HepG2 (cell line): ENCODE measurements around the gene ELP4. TPM values are rescaled to one million over a fixed set of nuclear protein-coding genes. Genes with fewer than 3 reads are reported as not detected.

Experiments
- ATAC-seq: fragments of 200-7000 bp; cut with Tn5 transposase; 3 replicates; pipeline ENCODE4 v1.9.1; 2020; ENCODE audit warnings: mild to moderate bottlenecking, moderate library complexity
- BruUV-seq: library from RNA; stranded (reverse); fragments of 400-500 nt; replicated peaks from 2 replicates; lab custom pipeline; 2021; lab: Mats Ljungman, UMichigan
- CTCF ChIA-PET: fragments of 300-600 bp; formaldehyde crosslinking; extraction: SDS; loops from one replicate; lab custom pipeline; 2021; ENCODE audit warnings: low total read pairs, inconsistent platforms, low intra/inter-chr PET ratio; lab: Yijun Ruan, JAX
- POLR2A ChIA-PET: fragments of 350-600 bp; sonication (Branson Sonifier 250); formaldehyde crosslinking; loops from one replicate; lab custom pipeline; 2020; ENCODE audit warnings: antibody characterized with exemption, inconsistent platforms; lab: Yijun Ruan, JAX
- DNase-seq: peaks from one replicate; pipeline ENCODE4 v3.0.0-alpha.2; 2015; ENCODE audit warnings: low spot score
- FAIRE-seq: peaks from 3 replicates; lab custom pipeline; 2011; peaks lifted over from hg19 to GRCh38; lab: Jason Lieb, UNC
- H2AFZ ChIP-seq: one replicate; pipeline ENCODE4 v1.6.1; 2011; ENCODE audit warnings: low read length, inconsistent platforms
- H3K27ac ChIP-seq: fragments of 300-600 bp; 3 replicates; pipeline ENCODE4 v1.8.0; 2011; ENCODE audit warnings: mixed run types, mild to moderate bottlenecking, mixed read lengths, low read length, inconsistent platforms; ENCODE audit not compliant: insufficient read depth; ENCODE audit errors: extremely low read length
- H3K27me3 ChIP-seq, 2 experiments: fragments of 200-600 bp in 1 of 2; 2 replicates in 1 of 2; 3 replicates in 1 of 2; pipeline versions ENCODE4 v1.6.0 to v1.8.0; 2011; ENCODE audit warnings: low read length in 2 of 2, mild to moderate bottlenecking in 2 of 2, moderate library complexity in 2 of 2, inconsistent platforms in 1 of 2; ENCODE audit not compliant: insufficient read depth in 2 of 2, control insufficient read depth in 1 of 2
- H3K36me3 ChIP-seq, 2 experiments: fragments of 200-600 bp in 1 of 2; replicated peaks in 1 of 2; 2 replicates in 1 of 2; 3 replicates in 1 of 2; pipeline versions ENCODE4 v1.5.1 to v1.8.0; 2011; ENCODE audit warnings: low read length in 2 of 2, inconsistent platforms in 1 of 2; ENCODE audit not compliant: insufficient read depth in 2 of 2, control insufficient read depth in 1 of 2
- H3K4me1 ChIP-seq: 2 replicates; pipeline ENCODE4 v1.5.1; 2012; ENCODE audit warnings: low read length, inconsistent platforms; ENCODE audit not compliant: insufficient read depth
- H3K4me2 ChIP-seq: 2 replicates; pipeline ENCODE4 v1.6.0; 2011; ENCODE audit warnings: low read depth, low read length, inconsistent platforms
- H3K4me3 ChIP-seq, 3 experiments: fragments of 200-600 bp in 1 of 3; sonication (generic), shearing (Covaris generic) in 1 of 3; replicated peaks in 1 of 3; 2 replicates each; pipeline ENCODE4 v1.5.1; 2011 to 2016; ENCODE audit warnings: low read length in 3 of 3, inconsistent platforms in 2 of 3, low read depth in 2 of 3, mild to moderate bottlenecking in 2 of 3, control low read depth in 1 of 3, mixed read lengths in 1 of 3; ENCODE audit not compliant: insufficient read depth in 1 of 3
- H3K79me2 ChIP-seq: one replicate; pipeline ENCODE4 v1.6.1; 2011; ENCODE audit warnings: low read length, inconsistent platforms; ENCODE audit not compliant: insufficient read depth
- H3K9ac ChIP-seq: 2 replicates; pipeline ENCODE4 v1.6.0; 2011; ENCODE audit warnings: mild to moderate bottlenecking, low read depth, low read length, inconsistent platforms; ENCODE audit not compliant: insufficient read depth
- H3K9me3 ChIP-seq: 2 replicates; pipeline ENCODE4 v1.5.1; 2012; ENCODE audit warnings: mild to moderate bottlenecking, low read length
- H4K20me1 ChIP-seq: 2 replicates; pipeline ENCODE4 v1.6.0; 2011; ENCODE audit warnings: inconsistent platforms, mild to moderate bottlenecking, low read length, moderate library complexity; ENCODE audit not compliant: insufficient read depth
- MEF2D ChIP-seq: sonication (generic); formaldehyde crosslinking; IDR thresholded peaks from 2 replicates; pipeline ENCODE4 v1.5.1; 2020; ENCODE audit warnings: mild to moderate bottlenecking, missing genetic modification reagents
- PAF1 ChIP-seq: IDR thresholded peaks from 2 replicates; pipeline ENCODE4 v1.6.1; 2016; ENCODE audit warnings: missing genetic modification reagents, missing compliant biosample characterization
- SAFB2 ChIP-seq: sonication (generic); formaldehyde crosslinking; IDR thresholded peaks from 2 replicates; pipeline ENCODE4 v1.5.1; 2020; ENCODE audit warnings: missing genetic modification reagents, low read depth, mild to moderate bottlenecking, borderline replicate concordance
- ZNF282 ChIP-seq: fragments of 450-650 bp; IDR thresholded peaks from 2 replicates; pipeline ENCODE4 v1.6.1; 2018; ENCODE audit not compliant: partially characterized antibody
- ZNF615 ChIP-seq: sonication (generic); formaldehyde crosslinking; IDR thresholded peaks from 2 replicates; pipeline ENCODE4 v1.5.0; 2020; ENCODE audit warnings: mild to moderate bottlenecking, missing genetic modification reagents, borderline replicate concordance
- WGBS: methylation state at CpG from one replicate; pipeline ENCODE4 v1.1.6; 2017; ENCODE audit warnings: low lambda C conversion rate; 5-methylcytosine and 5-hydroxymethylcytosine counted together
- in situ Hi-C: cut with HindIII; loops from 2 replicates; pipeline ENCODE4 v1.10.0; 2017; ENCODE audit warnings: low pct_unique_long_range_greater_than_20kb; ENCODE audit not compliant: extremely low pct_ligation_motif_present
- intact Hi-C: fragments of 100-400 bp; cut with micrococcal nuclease; formaldehyde crosslinking; loops from one replicate; pipeline ENCODE4 v1.10.0; 2022; ENCODE audit not compliant: unreplicated experiment
- polyA plus RNA-seq, 8 experiments: library from polyadenylated mRNA; depleted of rRNA in 3 of 8; stranded (reverse) in 7 of 8; unstranded in 1 of 8; fragments of >200 nt; fragmentation: Illumina TruSeq in 4 of 8; extraction: Trizol in 4 of 8; gene quantifications; 2 replicates each; pipeline versions ENCODE4 v1.2.1 to v1.2.3, GENCODE V29; 2011 to 2016; ENCODE audit warnings: low read depth in 4 of 8, missing spikeins in 1 of 8, mixed read lengths in 1 of 8; ENCODE audit not compliant: insufficient read depth in 1 of 8
- total RNA-seq, 5 experiments: library from RNA; depleted of rRNA; stranded (reverse); fragments of >200 nt; fragmentation: Illumina TruSeq; extraction: Trizol; gene quantifications; 2 replicates each; pipeline ENCODE4 v1.2.3, GENCODE V29; 2016; ENCODE audit warnings: low read depth in 1 of 5
- TF ChIP-seq, protein P1 (sequence below): sonication (generic); formaldehyde crosslinking; IDR thresholded peaks from 2 replicates; pipeline ENCODE4 v1.4.0; 2020; ENCODE audit warnings: low read depth, mild to moderate bottlenecking, missing genetic modification reagents
- TF ChIP-seq, protein P2 (sequence below): sonication (generic); formaldehyde crosslinking; IDR thresholded peaks from 2 replicates; pipeline ENCODE4 v1.4.0; 2020; ENCODE audit warnings: missing genetic modification reagents, mild to moderate bottlenecking, borderline replicate concordance

Gene ELP4
- total and polyA plus RNA-seq, 2 of the 13 experiments (the other 11 are each of a cell fraction or from before 2014, with no cell fraction given): 12.8 to 19.1 TPM

DNA sequence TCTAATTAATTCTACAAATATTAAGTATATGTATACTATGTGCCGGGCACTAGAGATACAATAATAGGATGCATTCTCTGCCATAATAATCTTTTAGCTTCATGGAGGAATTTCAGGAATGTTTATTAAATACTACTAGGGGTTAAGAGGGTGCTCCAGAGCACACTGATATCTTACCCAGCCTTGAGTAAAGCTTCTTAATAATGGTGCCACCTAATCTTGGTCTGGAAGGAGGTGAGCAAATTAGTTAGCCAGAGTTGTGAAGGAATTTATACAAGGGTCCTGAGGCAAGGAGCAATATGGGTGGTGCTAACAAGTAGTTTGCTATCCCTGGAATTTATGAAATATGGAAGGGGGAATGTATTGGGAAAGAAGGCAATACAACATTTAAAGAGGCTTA lies 21.7 kb downstream of the ELP4 start:
- Histone ChIP-seq H3K27me3 (no peaks in the 10 kb centered on the region), H3K4me3 (no peak overlapping the region), H4K20me1 (no peaks in the 10 kb centered on the region), H3K4me2 (no peak overlapping the region), H3K9ac (no peak overlapping the region), H3K9me3 (no peaks in the 10 kb centered on the region), H3K79me2 (no peaks in the 10 kb centered on the region), H3K27ac (no peak overlapping the region), H3K4me1 (no peaks in the 10 kb centered on the region), H2AFZ (no peak overlapping the region), H3K36me3 (no peaks in the 10 kb centered on the region)
- 95% methylated on average over 1 of the region's 1 CpG for WGBS
- no peak for FAIRE-seq
- in situ Hi-C loops: no loop called here
- CTCF ChIA-PET: no interaction called here
- no TSS peak for BruUV-seq
- POLR2A ChIA-PET: no interaction called here
- intact Hi-C loops: no loop called here
- ATAC-seq: no peak
- TF ChIP-seq PAF1: no peak
- no peak for TF ChIP-seq ZNF615 (CRISPR knock-in tag)
- TF ChIP-seq, protein P1, sequence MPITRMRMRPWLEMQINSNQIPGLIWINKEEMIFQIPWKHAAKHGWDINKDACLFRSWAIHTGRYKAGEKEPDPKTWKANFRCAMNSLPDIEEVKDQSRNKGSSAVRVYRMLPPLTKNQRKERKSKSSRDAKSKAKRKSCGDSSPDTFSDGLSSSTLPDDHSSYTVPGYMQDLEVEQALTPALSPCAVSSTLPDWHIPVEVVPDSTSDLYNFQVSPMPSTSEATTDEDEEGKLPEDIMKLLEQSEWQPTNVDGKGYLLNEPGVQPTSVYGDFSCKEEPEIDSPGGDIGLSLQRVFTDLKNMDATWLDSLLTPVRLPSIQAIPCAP: no peak
- no peak for TF ChIP-seq ZNF282
- TF ChIP-seq, protein P2, sequence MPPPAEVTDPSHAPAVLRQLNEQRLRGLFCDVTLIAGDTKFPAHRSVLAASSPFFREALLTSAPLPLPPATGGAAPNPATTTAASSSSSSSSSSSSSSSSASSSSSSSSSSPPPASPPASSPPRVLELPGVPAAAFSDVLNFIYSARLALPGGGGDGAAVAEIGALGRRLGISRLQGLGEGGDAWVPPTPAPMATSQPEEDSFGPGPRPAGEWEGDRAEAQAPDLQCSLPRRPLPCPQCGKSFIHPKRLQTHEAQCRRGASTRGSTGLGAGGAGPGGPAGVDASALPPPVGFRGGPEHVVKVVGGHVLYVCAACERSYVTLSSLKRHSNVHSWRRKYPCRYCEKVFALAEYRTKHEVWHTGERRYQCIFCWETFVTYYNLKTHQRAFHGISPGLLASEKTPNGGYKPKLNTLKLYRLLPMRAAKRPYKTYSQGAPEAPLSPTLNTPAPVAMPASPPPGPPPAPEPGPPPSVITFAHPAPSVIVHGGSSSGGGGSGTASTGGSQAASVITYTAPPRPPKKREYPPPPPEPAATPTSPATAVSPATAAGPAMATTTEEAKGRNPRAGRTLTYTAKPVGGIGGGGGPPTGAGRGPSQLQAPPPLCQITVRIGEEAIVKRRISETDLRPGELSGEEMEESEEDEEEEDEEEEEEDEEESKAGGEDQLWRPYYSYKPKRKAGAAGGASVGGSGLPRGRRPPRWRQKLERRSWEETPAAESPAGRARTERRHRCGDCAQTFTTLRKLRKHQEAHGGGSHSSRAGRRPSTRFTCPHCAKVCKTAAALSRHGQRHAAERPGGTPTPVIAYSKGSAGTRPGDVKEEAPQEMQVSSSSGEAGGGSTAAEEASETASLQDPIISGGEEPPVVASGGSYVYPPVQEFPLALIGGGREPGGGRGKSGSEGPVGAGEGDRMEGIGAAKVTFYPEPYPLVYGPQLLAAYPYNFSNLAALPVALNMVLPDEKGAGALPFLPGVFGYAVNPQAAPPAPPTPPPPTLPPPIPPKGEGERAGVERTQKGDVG: no peak
- TF ChIP-seq SAFB2 (CRISPR knock-in tag): no peak
- no peak for TF ChIP-seq MEF2D
- DNase-seq: no peak
